PFSK-1 (cell line): ENCODE measurements around the gene TRA2B.

ENCODE experiments used
- POLR2AphosphoS5 ChIP-seq: IDR thresholded peaks from 2 replicates; pipeline ENCODE4 v1.6.1; 2012; ENCODE audit warnings: low read depth, mild to moderate bottlenecking, control low read depth, low read length, moderate library complexity
- TAF1 ChIP-seq: IDR thresholded peaks from 2 replicates; pipeline ENCODE4 v1.6.1; 2012; ENCODE audit warnings: low read length, control low read depth, borderline replicate concordance; ENCODE audit not compliant: insufficient read depth
- TF ChIP-seq, protein P1 (sequence below), 2 experiments: IDR thresholded peaks; 2 replicates each; pipeline versions ENCODE4 v1.6.1 to v1.8.0; 2011 to 2012; ENCODE audit warnings: low read depth in 2 of 2, low read length in 2 of 2, control low read depth in 1 of 2, inconsistent platforms in 1 of 2, mild to moderate bottlenecking in 1 of 2, moderate library complexity in 1 of 2; ENCODE audit not compliant: insufficient read depth in 1 of 2

DNA sequence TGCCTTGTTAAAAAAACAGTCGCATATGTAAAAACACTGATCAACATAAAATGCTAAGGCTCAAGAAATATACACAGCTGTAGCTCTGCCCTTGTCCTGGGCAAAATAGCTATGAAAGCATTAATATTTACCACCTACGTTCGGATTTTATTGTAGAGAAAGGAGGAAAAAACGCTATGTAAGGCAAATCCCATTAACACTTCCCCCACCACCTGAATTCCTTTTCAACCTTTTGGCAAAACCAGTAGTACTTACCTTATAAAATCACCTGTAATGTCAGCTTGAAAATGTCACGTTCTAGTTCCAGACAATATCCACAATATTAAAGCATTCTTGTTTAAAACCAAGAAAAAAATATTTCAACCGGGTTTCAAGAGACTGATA is 3.6 kb downstream of the TRA2B start:
- TF ChIP-seq TAF1 (no peak), POLR2AphosphoS5 (no peak)
- TF ChIP-seq, protein P1, sequence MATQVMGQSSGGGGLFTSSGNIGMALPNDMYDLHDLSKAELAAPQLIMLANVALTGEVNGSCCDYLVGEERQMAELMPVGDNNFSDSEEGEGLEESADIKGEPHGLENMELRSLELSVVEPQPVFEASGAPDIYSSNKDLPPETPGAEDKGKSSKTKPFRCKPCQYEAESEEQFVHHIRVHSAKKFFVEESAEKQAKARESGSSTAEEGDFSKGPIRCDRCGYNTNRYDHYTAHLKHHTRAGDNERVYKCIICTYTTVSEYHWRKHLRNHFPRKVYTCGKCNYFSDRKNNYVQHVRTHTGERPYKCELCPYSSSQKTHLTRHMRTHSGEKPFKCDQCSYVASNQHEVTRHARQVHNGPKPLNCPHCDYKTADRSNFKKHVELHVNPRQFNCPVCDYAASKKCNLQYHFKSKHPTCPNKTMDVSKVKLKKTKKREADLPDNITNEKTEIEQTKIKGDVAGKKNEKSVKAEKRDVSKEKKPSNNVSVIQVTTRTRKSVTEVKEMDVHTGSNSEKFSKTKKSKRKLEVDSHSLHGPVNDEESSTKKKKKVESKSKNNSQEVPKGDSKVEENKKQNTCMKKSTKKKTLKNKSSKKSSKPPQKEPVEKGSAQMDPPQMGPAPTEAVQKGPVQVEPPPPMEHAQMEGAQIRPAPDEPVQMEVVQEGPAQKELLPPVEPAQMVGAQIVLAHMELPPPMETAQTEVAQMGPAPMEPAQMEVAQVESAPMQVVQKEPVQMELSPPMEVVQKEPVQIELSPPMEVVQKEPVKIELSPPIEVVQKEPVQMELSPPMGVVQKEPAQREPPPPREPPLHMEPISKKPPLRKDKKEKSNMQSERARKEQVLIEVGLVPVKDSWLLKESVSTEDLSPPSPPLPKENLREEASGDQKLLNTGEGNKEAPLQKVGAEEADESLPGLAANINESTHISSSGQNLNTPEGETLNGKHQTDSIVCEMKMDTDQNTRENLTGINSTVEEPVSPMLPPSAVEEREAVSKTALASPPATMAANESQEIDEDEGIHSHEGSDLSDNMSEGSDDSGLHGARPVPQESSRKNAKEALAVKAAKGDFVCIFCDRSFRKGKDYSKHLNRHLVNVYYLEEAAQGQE (IDR thresholded peaks at IDR 0.05; ENCODE audit: insufficient read depth in 1 of 2, low read depth in 2 of 2, low read length in 2 of 2), result no peak
